Measurements from ENCODE around the gene OR2A7. TPM values are rescaled to one million over a fixed set of nuclear protein-coding genes. Genes with fewer than 3 reads are reported as not detected.
"Not testable (repeated sequence)": the region's sequence is repeated elsewhere in the genome, so short reads cannot be mapped to it uniquely, and the experiment has no call there.

The OR2A7 gene, protein sequence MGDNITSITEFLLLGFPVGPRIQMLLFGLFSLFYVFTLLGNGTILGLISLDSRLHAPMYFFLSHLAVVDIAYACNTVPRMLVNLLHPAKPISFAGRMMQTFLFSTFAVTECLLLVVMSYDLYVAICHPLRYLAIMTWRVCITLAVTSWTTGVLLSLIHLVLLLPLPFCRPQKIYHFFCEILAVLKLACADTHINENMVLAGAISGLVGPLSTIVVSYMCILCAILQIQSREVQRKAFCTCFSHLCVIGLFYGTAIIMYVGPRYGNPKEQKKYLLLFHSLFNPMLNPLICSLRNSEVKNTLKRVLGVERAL
- 0.27 TPM in 1 of 2 replicates, not detected in the other for total RNA-seq (2014; rRNA removed; shearing (Covaris generic))
- polyA plus RNA-seq (2015; cell fraction: cytosol; rRNA removed) = not detected in 2 replicates
- polyA plus RNA-seq (2015; cell fraction: nucleus; rRNA removed) = not detected in 2 replicates

DNA sequence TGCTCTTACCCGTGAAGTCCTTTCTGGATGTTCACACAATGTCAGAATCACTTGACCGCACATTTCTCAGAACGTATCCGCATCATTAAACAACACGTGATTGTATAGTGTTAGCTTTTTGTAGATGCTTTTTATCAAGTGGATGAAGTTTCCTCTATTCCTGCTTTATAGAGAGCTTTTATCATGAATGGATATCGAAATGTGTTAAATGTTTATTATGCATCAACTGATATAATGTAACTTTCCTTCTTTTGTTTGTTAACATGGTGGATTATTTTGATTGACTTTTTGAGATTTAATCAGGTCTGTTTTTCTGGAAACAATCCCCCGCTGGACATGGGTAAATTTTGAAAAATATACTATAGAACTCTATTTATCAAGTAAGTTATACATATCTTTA is at the start of gene OR2A7:
Gene OR2A7 (minus strand): TSS at position 101 of the 400 bp plus-strand sequence. CDS start 5,164 bp downstream, outside the sequence.
- in situ Hi-C loops (cut with HindIII; ENCODE audit: low pct_unique_long_range_greater_than_20kb, low sequenced_read_pairs); DNase-seq (ENCODE audit: low read depth, low spot score): not testable (repeated sequence)

DNA sequence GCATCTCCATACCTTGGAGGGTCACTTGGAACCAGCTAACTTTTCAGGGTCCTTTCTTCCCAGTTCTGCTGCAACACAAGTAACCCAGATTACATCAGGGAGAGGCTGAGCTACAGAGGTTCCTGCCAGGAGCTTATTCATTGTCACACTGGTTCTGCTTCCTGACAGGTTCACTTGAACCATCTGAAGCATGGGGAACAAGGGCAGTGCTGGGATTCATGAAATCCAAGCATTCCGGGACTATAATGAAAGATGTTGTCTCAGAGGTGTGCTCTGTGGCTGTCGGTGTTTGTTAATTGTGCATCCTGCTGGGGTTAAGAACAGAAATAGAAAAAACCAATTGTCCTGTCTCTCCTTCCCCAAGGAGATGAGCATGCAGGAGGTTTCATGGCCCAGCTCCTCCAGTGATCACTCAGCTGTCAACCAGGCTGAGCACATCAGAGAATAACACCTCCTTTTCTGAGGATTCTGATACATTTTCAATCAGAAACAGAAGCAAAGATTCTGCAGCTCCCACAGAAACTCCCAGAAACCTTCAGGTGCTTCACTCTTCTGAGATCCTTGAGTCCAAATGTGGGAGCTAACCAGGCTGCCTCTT is 47.4 kb upstream of the OR2A7 start, which contains the start of gene OR2A1:
Gene OR2A1 (plus strand): TSS at position 548 of the 598 bp plus-strand sequence. CDS start 5,706 bp downstream, outside the sequence.
- in situ Hi-C loops (cut with HindIII; ENCODE audit: low pct_unique_long_range_greater_than_20kb, low sequenced_read_pairs); DNase-seq (ENCODE audit: low read depth, low spot score): not testable (repeated sequence)

DNA sequence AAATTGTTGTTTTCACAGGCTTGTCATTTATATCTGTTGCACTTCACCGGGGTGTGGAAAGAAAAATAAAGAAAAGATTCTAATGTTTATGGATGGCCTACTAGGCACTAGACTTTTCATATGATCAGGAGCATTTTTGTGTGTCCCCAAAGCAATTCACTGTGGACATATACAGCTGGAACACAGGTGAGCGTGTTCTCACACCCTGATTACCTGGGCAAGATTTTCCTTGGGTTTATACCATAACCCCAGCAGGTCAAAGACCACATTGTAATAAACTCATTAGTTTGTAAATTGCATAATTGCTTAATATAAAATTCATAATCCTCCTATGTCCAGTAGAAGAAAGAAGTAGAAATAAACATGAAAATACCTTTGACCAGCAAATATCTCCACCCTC is 46.6 kb upstream of the OR2A7 start:
- DNase-seq (ENCODE audit: low read depth, low spot score); in situ Hi-C loops (cut with HindIII; ENCODE audit: low pct_unique_long_range_greater_than_20kb, low sequenced_read_pairs): not testable (repeated sequence)

DNA sequence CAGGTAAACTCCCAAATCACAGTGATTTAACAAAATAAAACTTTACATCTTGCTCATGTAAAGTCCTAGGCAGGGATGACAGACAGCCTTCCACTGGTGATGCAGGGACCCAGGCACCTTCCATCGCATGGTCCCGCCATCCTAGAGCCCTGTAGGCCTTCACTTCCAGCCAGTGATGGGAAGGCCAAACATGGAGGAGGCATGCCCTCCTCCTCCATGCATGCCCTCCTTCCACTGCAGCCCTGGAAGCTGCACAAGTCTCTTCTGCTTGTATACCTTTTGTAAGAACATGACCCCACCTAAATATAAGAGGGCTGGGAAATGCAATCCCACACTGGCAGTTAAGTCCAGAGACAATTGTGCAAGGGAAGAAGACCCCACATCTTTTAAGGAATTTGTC is 45.1 kb upstream of the OR2A7 start:
- in situ Hi-C loops (cut with HindIII; ENCODE audit: low pct_unique_long_range_greater_than_20kb, low sequenced_read_pairs); DNase-seq (ENCODE audit: low read depth, low spot score): not testable (repeated sequence)

DNA sequence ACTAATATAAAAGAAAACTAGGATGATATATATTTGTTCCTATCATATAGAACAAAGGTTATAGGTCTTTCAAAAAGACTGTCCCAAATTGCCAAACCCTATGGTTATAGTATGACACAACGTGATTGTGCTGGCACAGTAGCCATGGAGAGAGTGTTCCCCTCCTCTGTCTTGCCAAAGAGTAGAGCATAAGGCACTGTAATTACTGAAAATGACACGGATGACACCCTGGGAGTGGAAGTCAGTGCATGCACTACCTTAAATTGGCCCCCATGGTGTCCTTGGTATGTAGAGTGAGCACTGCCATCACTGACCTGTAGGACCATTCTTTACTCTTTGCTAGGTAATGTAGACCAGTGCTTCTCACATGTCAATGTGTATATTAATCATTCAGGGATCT is 40.6 kb upstream of the OR2A7 start:
- in situ Hi-C loops (cut with HindIII; ENCODE audit: low pct_unique_long_range_greater_than_20kb, low sequenced_read_pairs); DNase-seq (ENCODE audit: low read depth, low spot score): not testable (repeated sequence)

DNA sequence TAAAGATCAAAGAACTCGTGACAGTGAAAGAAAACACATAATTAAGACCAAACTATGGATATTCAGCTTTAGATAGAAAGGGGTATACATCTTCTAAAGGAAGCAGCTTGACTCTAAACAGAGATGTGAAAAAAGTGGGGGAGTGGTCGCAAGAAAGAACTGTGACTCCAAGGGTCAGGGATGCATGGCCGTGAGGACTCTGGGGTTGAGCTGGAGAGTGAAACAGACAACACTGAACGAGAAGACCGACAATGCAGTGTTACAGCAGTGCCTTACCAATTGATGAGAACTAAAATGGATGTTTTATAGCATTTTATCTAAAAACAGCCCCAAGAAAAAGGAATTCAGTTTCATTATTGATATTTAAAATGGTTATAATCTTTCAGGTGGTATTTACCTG is 39.0 kb upstream of the OR2A7 start:
- in situ Hi-C loops (cut with HindIII; ENCODE audit: low pct_unique_long_range_greater_than_20kb, low sequenced_read_pairs); DNase-seq (ENCODE audit: low read depth, low spot score): not testable (repeated sequence)

DNA sequence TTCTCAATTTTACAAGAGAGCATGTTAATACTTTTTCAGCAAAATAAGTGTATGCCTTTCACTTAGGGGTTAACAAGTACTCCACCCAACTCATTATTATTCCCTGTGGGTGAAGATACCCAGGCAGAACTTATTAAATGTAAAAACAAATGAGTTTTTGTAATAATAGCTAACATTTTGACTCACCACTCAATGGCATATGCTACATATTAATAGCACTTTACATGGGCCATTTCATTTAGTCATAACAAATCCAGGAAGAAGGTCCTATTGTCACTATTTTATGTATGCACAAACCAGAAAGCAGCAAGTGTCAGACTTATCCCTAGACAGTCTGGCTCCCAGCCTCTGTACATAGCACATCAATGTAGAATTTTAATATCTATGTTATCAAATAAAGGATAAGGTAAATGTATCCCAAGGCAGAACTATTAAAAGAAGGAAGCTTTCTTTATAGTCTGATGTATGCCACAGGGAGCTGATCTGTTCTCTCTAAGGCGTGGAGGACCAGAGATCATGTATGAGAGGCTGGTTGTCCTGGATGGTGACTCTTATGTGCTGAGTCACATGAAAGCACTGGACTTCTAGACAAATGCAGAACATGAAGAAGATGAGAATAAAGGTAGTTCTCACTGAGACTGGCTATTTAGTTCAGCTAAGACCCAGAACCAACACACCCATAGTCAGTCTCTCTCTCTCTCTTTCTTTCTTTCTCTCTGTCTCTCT is 38.1 kb upstream of the OR2A7 start:
- in situ Hi-C loops (cut with HindIII; ENCODE audit: low pct_unique_long_range_greater_than_20kb, low sequenced_read_pairs) = not testable (repeated sequence)
- DNase-seq (ENCODE audit: low read depth, low spot score) = peak; percentile 0

DNA sequence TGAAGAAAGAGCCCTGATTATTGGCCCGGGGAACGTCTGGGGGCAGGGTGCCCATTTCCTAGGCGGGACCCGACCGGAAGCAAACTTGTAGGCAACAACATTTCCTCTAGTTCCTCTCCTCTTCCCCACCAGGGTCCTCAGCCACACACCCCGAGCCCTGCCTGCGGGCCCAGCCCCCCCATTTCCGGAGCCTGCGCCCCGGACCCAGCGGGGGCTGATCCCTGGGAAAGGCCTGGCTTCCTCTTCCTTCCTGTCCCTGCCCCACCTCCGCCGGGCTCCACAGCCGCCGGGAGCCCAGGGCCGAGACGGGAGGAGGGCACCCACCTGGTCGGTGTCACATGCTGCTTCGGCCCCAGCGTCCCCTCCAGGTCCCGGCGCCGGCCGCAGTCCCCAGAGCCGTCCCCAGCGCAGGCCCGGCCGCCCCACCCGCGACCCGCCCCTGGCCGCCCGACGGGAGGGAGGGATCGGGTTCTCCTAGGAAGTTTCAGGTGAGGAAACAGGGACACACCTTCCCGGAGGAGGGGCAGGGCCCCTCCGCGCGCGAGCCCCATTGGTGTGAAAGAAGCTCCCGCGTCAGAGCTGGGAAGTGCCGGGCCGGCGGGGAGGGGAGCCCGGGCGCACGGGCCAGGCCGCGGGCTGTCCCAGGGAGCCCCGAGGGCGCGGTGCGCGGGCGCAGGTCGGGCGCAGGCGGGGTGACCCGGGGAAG is 29.4 kb upstream of the OR2A7 start:
- in situ Hi-C loops (cut with HindIII; ENCODE audit: low pct_unique_long_range_greater_than_20kb, low sequenced_read_pairs); DNase-seq (ENCODE audit: low read depth, low spot score): not testable (repeated sequence)

DNA sequence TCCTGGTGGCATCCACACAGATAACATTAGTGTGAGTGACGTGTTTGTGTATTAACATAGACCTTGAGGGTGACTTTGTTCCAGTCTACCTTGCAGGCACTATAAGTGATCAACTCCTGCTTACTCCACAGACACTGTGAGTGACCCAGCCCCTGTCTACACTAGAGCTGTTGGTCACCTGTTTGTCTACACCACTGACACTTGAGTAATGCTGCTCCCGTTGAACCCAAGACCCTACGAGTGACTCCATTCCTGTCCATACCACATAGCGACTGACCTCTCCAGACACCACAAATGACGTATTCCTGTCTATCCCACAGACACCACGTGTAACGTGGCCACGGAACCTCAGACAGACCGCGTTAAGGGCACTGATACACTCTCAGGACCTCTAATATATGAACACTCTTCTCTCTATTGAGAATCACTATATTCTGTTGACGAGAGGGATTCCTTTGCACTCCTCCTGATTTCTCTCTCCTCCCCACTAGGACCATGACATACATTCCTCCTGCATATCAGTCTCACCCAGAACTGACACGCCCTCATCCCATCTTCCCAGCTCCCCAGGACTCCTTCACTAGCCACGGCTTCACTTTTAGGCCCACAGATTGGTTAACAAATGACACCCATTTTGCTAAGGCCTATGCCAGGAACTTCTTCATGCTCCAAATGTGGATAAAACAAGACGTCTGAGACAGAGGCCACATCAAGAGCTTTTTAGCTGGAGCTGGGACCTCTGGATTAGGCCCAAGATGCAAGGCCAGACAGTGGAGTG is 28.0 kb upstream of the OR2A7 start:
- DNase-seq (ENCODE audit: low read depth, low spot score); in situ Hi-C loops (cut with HindIII; ENCODE audit: low pct_unique_long_range_greater_than_20kb, low sequenced_read_pairs): not testable (repeated sequence)

DNA sequence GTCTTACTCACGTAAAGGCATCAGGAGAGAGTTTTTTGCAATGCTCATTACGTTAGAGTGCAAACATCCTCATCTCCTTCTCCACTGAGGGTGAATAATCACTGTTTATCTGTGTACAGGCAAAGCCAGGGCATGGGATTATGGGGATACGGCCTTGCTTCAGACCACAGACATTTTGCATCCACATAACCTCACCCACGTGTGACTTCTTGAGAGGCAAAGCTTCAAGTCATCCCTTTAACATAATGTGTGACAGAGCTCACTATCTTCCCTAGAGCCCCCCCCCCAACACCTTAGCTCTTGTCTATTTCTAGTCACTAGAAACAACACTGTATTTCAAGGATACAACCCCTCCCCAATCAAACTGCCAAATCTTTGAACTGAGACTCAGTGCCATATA is 27.0 kb upstream of the OR2A7 start:
- DNase-seq (ENCODE audit: low read depth, low spot score); in situ Hi-C loops (cut with HindIII; ENCODE audit: low pct_unique_long_range_greater_than_20kb, low sequenced_read_pairs): not testable (repeated sequence)

DNA sequence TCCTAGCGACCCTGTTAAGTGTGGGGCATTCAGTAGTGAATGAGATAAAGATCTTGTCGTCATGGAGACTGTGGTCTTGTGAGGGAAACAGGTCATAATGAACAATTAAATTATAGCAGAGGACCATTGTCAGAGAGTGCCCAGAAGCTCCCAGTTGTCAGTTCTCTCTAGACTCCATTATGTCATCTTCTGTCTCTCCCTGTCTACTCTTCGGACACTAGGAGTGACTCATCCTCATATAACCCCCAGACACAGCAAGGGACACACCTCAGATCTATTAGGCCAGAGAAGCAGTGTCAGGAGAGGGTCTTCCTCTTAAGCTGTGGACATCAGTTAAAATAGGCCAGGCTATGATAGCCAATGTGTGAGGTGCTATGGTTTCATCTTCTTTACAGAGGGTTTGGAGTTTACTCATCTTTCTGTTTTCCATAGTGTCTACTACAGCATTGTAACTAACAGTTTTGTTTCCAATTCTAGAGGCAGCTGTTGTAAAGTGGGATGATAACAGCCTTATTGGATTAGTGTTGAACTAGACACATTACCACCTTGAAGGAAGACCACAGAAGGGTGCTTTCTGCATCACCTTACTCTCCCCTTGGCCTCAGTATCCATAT is 22.7 kb upstream of the OR2A7 start:
- in situ Hi-C loops (cut with HindIII; ENCODE audit: low pct_unique_long_range_greater_than_20kb, low sequenced_read_pairs); DNase-seq (ENCODE audit: low read depth, low spot score): not testable (repeated sequence)

DNA sequence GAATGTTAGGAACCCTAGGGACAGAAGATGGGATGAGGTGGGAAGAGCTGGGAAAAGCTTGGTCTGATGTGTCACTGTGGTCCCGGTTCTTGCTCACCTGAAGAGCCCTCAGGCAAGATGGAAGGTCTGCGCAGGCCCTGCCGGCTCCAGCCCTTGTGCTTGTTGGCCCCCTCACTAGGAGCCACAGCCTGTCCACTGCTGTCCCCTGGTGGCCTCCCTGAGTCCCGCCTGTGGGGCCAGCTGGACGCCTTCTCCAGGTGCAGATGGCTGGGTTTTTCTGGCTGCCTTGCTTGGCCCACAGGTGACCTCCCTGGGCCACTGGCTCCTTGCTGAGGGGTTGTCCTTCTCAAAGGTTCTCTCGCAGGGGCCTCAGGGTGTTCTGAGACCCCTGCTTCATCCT is 19.1 kb upstream of the OR2A7 start:
- in situ Hi-C loops (cut with HindIII; ENCODE audit: low pct_unique_long_range_greater_than_20kb, low sequenced_read_pairs) = not testable (repeated sequence)

DNA sequence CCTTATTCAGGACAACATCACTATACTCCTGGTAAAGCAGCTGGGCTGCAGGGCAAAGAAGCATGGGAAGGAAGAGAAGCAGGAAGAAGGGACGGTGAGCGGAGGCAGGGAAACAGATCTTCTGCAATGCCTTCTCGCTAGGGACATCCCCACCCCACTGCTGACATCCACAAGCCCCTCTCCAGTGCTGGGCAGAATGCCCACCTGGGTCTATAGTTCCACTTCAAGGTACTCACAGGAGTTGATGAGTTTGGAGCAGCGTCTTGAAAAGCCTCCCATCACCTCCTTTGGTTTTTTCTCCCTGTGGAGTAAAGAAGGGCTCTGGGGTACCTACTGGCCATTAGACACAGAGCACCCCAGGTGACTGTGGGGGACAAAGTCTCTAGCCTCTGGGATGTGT is 17.9 kb upstream of the OR2A7 start:
- DNase-seq (ENCODE audit: low read depth, low spot score); in situ Hi-C loops (cut with HindIII; ENCODE audit: low pct_unique_long_range_greater_than_20kb, low sequenced_read_pairs): not testable (repeated sequence)

More for the DNA sequence above, 19.1 kb upstream of the OR2A7 start:
- DNase-seq (ENCODE audit: low read depth, low spot score) = not testable (repeated sequence)

DNA sequence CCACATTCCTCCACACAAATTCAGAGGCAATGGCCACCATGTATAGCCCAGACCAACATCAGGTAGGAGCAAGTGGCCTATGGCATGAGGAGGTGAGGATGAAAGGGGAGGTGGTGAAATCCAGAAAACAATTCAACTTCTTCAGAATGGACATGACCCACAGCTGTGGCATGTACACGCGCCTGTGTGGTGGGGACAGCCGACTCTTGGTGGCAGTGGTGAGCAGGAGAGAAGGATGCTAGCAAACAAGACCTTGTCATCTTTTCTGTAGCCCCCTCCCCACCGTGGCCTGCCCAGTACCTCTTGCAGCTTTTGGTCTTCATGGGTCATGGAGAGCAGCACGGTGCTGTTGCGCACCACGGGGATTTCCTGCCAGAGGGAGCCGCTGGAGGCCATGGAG is 17.4 kb upstream of the OR2A7 start:
- DNase-seq (ENCODE audit: low read depth, low spot score); in situ Hi-C loops (cut with HindIII; ENCODE audit: low pct_unique_long_range_greater_than_20kb, low sequenced_read_pairs): not testable (repeated sequence)

DNA sequence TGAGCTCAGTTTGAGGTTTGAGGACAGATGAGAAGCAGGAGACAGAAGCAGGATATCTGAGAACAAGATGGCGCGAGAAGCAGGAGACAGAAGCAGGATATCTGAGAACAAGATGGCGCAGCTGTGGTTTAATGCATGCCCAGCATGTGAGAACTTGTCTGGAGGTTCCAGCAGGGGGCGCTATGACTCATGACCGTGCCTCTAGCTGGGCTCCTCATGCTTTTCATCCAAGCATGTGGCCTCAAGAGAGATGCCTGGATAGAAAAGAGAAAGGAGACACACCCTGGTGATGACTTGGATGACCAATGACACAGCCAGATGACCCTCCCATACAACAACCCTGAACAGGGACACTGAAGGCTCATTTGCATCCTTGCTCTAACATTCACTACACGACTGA is 15.4 kb upstream of the OR2A7 start:
- DNase-seq (ENCODE audit: low read depth, low spot score); in situ Hi-C loops (cut with HindIII; ENCODE audit: low pct_unique_long_range_greater_than_20kb, low sequenced_read_pairs): not testable (repeated sequence)

DNA sequence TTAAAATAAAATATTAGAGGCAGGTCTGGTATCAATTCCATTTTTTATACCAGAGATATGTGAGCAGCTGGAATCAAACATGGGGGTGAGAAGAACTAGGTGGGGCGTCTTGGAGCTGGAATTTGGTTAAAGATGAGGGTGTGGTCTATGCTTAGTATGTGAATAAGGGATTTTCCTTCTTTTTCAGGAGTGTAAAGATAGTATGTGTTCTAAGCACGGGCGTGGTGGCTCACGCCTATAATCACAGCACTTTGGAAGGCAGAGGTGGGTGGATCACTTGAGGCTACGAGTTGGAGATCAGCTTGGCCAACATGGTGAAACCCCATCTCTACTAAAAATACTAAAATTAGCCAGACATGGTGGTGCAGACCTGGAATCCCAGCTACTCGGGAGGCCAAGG is 10.7 kb upstream of the OR2A7 start:
- in situ Hi-C loops (cut with HindIII; ENCODE audit: low pct_unique_long_range_greater_than_20kb, low sequenced_read_pairs); DNase-seq (ENCODE audit: low read depth, low spot score): not testable (repeated sequence)
